Lower leg skin (tissue), 4 donors: ENCODE measurements around the gene UTF1. TPM values are rescaled to one million over a fixed set of nuclear protein-coding genes. Genes with fewer than 3 reads are reported as not detected.

ENCODE experiments used
- DNase-seq, 2 donors: peaks; one replicate each; pipeline ENCODE4 v3.0.0-alpha.2; 2019; ENCODE audit warnings: low spot score in 2 of 2
- H3K4me3 ChIP-seq: fragments of 200-600 bp; sonication (generic); 2 replicates; pipeline ENCODE4 v1.5.1; 2017; ENCODE audit warnings: mild to moderate bottlenecking, low read depth; ENCODE audit not compliant: poor library complexity, severe bottlenecking
- POLR2A ChIP-seq, 2 donors: fragments of 450-650 bp; IDR thresholded peaks; one replicate each; pipeline ENCODE4 v1.6.1; 2016 to 2017; ENCODE audit warnings: antibody characterized with exemption in 2 of 2, mild to moderate bottlenecking in 1 of 2, moderate library complexity in 1 of 2
- WGBS, 2 donors: methylation state at CpG; one replicate each; pipeline ENCODE4 v1.1.5; 2018; 5-methylcytosine and 5-hydroxymethylcytosine counted together
- intact Hi-C: fragments of 100-400 bp; cut with DNase I; formaldehyde crosslinking; loops from one replicate; pipeline ENCODE4 v1.15.0; 2023; ENCODE audit warnings: low total_unique reads
- total RNA-seq, 4 donors: library from RNA; depleted of rRNA; stranded (reverse); fragments of >200 nt; gene quantifications; one replicate each; pipeline ENCODE4 v1.1.0, GENCODE V29; 2016
- TF ChIP-seq, protein P1 (sequence below), 3 donors: fragments of 450-650 bp; IDR thresholded peaks; one replicate each; pipeline ENCODE4 v1.5.1; 2016; ENCODE audit warnings: antibody characterized with exemption in 3 of 3, mild to moderate bottlenecking in 3 of 3, moderate library complexity in 2 of 3

Gene UTF1
- total RNA-seq, 4 donors from 2014 or later = not detected

DNA sequence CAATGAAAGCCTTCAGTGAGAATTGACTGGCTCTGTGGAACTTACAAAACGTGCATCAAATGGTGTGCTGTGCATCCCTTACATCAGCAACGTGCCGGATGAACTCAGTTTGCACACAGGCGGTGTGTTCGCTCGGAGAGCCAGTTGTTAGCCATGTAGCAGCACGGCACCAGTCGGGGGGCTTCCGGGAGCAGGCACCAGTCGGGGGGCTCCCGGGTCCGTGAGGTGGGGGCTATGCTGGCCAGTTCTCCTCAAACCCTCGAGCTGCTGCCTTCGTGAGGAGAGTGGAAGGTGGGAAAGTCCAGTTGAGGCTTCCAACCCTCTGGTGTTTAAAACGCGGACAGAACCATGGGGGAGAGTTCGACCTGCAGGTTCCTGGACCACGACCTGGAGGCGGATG, 34.9 kb upstream of the UTF1 start:
- intact Hi-C loops = no loop called here
- no peak for TF ChIP-seq POLR2A (IDR thresholded peaks at IDR 0.05)
- TF ChIP-seq, protein P1, sequence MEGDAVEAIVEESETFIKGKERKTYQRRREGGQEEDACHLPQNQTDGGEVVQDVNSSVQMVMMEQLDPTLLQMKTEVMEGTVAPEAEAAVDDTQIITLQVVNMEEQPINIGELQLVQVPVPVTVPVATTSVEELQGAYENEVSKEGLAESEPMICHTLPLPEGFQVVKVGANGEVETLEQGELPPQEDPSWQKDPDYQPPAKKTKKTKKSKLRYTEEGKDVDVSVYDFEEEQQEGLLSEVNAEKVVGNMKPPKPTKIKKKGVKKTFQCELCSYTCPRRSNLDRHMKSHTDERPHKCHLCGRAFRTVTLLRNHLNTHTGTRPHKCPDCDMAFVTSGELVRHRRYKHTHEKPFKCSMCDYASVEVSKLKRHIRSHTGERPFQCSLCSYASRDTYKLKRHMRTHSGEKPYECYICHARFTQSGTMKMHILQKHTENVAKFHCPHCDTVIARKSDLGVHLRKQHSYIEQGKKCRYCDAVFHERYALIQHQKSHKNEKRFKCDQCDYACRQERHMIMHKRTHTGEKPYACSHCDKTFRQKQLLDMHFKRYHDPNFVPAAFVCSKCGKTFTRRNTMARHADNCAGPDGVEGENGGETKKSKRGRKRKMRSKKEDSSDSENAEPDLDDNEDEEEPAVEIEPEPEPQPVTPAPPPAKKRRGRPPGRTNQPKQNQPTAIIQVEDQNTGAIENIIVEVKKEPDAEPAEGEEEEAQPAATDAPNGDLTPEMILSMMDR (IDR thresholded peaks at IDR 0.05) = no peak
- DNase-seq = no peak
- 80 to 89% methylated on average over 18 to 19 of the region's 19 CpGs for WGBS, 2 donors
- no peak overlapping the region for H3K4me3 ChIP-seq

DNA sequence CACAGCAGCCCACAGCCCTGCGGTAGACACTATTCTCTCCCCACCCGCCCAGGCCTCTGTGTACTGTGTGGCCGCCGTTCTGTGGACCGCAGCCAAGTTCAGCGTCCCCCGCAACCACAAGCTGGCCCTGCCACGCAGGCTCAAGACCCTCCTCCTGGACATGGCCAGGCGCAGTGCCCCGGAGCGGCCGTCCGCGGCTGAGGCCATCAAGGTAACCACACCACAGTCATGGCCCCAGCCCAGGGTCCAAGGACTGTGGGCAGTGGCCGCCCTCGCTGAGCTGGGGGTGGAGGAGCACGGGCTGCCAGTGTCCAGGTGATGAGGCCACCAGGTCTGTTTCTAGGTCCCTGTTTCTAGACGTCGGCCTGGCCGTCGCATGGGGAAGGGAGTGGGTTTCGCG, 34.4 kb upstream of the UTF1 start:
- TF ChIP-seq POLR2A (IDR thresholded peaks at IDR 0.05) = no peak
- TF ChIP-seq, protein P1 (IDR thresholded peaks at IDR 0.05) = no peak
- intact Hi-C loops = no loop called here
- DNase-seq = no peak
- no peak overlapping the region for H3K4me3 ChIP-seq
- 90 to 91% methylated on average over 10 to 16 of the region's 23 CpGs for WGBS, 2 donors

DNA sequence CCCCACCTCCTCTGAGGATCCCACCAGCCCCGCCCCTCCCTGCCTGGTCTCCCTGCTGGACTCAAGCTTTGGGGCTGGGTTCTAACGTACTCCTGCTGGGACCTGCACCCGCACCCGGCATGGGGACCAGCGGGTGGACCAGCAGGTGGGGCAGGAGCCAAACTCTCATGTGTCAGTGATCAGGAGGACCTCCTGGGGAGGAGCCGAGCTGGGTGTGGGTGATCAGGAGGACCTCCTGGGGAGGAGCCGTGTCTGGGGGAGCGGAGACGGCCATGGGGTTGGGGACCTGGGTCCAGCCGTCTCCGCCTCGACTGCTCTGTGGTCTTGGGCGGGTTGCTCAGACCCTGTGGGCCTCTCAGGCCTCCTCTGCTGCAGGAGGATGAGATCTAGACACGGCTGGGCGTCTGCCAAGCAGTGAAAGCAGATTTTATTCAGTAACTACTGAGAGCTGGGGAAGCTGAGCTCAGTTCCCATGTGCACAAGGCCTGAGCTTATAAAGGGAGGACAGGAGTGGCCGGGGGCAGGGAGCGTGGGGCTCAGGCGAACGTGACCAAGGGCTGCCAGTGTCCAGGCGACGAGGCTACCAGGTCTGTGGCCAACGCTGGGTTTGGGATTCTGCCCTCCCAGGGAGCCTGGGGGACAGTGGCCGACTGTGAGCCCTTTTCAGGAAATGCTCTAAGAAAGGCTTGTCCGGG, 33.6 kb upstream of the UTF1 start:
- TF ChIP-seq, protein P1 (IDR thresholded peaks at IDR 0.05) = no peak
- no peak for TF ChIP-seq POLR2A (IDR thresholded peaks at IDR 0.05)
- DNase-seq = no peak
- 76 to 79% methylated on average over 19 to 24 of the region's 24 CpGs for WGBS, 2 donors
- intact Hi-C loops = no loop called here
- no peak overlapping the region for H3K4me3 ChIP-seq

DNA sequence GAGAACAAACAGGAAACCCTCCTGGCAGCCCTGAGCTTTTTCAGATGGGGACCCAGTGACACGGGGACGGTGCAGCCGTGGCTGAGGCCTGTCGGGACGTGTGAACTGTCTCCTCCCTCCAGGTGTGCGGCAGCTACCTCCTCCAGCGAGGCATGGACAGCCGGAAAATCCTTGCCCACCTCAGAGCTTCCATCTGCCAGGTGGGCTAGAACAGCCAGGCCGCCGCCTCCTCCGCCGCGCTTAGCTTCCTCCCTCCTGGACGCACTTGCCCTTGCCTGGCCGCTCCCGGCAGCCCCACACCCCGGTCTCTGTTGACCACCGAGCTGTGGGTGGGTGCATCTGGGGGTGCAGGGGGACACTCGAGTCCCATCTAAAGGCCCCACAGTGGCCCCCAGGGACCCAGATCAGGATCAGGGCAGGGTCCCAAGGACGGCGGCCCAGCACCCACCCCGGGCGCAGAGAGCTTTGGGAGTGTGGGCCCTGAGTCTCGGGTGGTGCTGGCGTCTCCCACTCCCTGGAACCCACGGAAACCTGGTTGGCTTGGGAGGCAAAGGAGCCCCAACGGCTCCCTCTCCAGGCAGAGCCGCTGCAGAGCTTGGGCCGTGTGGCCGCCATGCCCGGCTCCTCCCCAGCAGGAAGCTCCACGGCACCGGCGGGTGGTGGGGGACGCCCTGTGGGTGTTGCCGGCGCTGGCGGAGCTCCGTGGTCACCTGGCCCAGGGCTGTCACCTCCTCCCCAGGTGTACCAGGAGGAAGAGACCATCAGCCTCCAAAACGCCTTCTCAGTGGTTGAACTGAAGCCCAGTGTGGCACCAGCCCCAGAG, 32.9 kb upstream of the UTF1 start:
- no peak for TF ChIP-seq POLR2A (IDR thresholded peaks at IDR 0.05)
- TF ChIP-seq, protein P1 (IDR thresholded peaks at IDR 0.05) = no peak
- 76 to 78% methylated on average over 23 to 25 of the region's 40 CpGs for WGBS, 2 donors
- DNase-seq = no peak
- intact Hi-C loops = no loop called here
- H3K4me3 ChIP-seq = no peak overlapping the region

DNA sequence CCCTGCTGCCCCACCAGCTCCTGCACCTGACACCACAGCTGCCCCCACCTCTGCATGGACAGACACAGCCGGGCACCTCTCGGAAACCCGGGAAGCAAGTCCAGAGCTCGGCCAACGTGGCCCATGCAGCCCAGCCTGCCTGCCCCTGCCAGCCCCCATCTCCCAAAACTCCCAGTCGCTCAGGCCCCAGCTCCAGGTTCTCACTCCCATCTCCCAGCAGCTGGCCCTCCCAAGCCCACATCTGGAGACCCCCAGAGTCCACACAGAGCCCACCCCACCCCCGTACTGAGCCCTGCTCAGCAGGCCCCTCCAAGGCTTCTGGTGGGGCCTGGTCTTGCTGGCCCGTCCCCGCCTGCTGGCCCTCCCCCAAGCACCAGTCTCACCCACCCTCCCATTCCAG, 32.2 kb upstream of the UTF1 start:
- TF ChIP-seq, protein P1 (IDR thresholded peaks at IDR 0.05) = no peak
- H3K4me3 ChIP-seq = no peak overlapping the region
- WGBS, 2 donors = 82 to 83% methylated on average over 7 to 9 of the region's 9 CpGs
- intact Hi-C loops = no loop called here
- DNase-seq = no peak
